K562 (cell line): ENCODE results near the gene B2M. TPM values are rescaled to one million over a fixed set of nuclear protein-coding genes. Genes with fewer than 3 reads are reported as not detected.

Source experiments
- ATAC-seq: fragments of 200-7000 bp; cut with Tn5 transposase; 3 replicates; pipeline ENCODE4 v1.9.1; 2020; ENCODE audit warnings: moderate library complexity
- BruUV-seq: library from RNA; stranded (reverse); fragments of 400-500 nt; replicated peaks from 2 replicates; lab custom pipeline; 2021; lab: Mats Ljungman, UMichigan
- CTCF ChIA-PET: fragments of 300-600 bp; formaldehyde crosslinking; extraction: SDS; loops from one replicate; lab custom pipeline; 2021; ENCODE audit warnings: low intra/inter-chr PET ratio; lab: Yijun Ruan, JAX
- POLR2A ChIA-PET: fragments of 300-600, 350-650 bp; sonication (Branson Sonifier 250); formaldehyde crosslinking; extraction: SDS; loops from one replicate; lab custom pipeline; 2021; ENCODE audit warnings: antibody characterized with exemption, inconsistent platforms; lab: Yijun Ruan, JAX
- DNase-seq, 4 experiments: peaks; one replicate each; pipeline versions ENCODE4 v3.0.0 to v3.0.0-alpha.2; 2011 to 2018; ENCODE audit warnings: low spot score in 3 of 4, mixed read lengths in 3 of 4; ENCODE audit errors: extremely low read depth in 1 of 4
- FAIRE-seq: peaks from 2 replicates; lab custom pipeline; 2011; peaks lifted over from hg19 to GRCh38; lab: Jason Lieb, UNC
- H2AFZ ChIP-seq: 2 replicates; pipeline ENCODE4 v1.6.0; 2011; ENCODE audit warnings: low read depth, low read length, control low read depth, inconsistent platforms
- H3K27ac ChIP-seq: fragments of 200-600 bp; 3 replicates; pipeline ENCODE4 v1.8.0; 2011; ENCODE audit warnings: low read depth, mild to moderate bottlenecking, control low read depth, inconsistent platforms, low read length, moderate library complexity, mixed read lengths; ENCODE audit errors: extremely low read depth
- H3K27me3 ChIP-seq, 2 experiments: fragments of 300-600 bp in 1 of 2; 2 replicates in 1 of 2; 3 replicates in 1 of 2; pipeline versions ENCODE4 v1.6.0 to v1.8.0; 2011; ENCODE audit warnings: inconsistent platforms in 2 of 2, low read length in 2 of 2, mild to moderate bottlenecking in 1 of 2, mixed read lengths in 1 of 2, moderate library complexity in 1 of 2; ENCODE audit not compliant: control insufficient read depth in 2 of 2, insufficient read depth in 2 of 2
- H3K36me3 ChIP-seq: fragments of 300-600 bp; 3 replicates; pipeline ENCODE4 v1.8.0; 2011; ENCODE audit warnings: mild to moderate bottlenecking, low read length, inconsistent platforms; ENCODE audit not compliant: control insufficient read depth, insufficient read depth
- H3K4me1 ChIP-seq, 2 experiments: fragments of 200-600 bp in 1 of 2; replicated peaks in 1 of 2; 2 replicates in 1 of 2; 3 replicates in 1 of 2; pipeline versions ENCODE4 v1.5.1 to v1.8.0; 2011; ENCODE audit warnings: inconsistent platforms in 2 of 2, low read length in 2 of 2, mild to moderate bottlenecking in 1 of 2, mixed read lengths in 1 of 2, moderate library complexity in 1 of 2; ENCODE audit not compliant: control insufficient read depth in 2 of 2, insufficient read depth in 2 of 2
- H3K4me2 ChIP-seq: 2 replicates; pipeline ENCODE4 v1.6.1; 2011; ENCODE audit warnings: low read length, control low read depth, inconsistent platforms, mixed read lengths; ENCODE audit not compliant: insufficient read depth
- H3K4me3 ChIP-seq: fragments of 200-600 bp; sonication (generic), shearing (Covaris generic); 2 replicates; pipeline ENCODE4 v1.5.1; 2016; ENCODE audit warnings: control low read depth, inconsistent platforms
- H3K79me2 ChIP-seq: fragments of 200-600 bp; 3 replicates; pipeline ENCODE4 v1.8.0; 2011; ENCODE audit warnings: low read length, inconsistent platforms; ENCODE audit not compliant: control insufficient read depth, insufficient read depth
- H3K9ac ChIP-seq, 2 experiments: 2 replicates each; pipeline versions ENCODE4 v1.6.0 to v1.6.1; 2011; ENCODE audit warnings: low read depth in 2 of 2, low read length in 2 of 2, control low read depth in 1 of 2, inconsistent platforms in 1 of 2, mild to moderate bottlenecking in 1 of 2, mixed read lengths in 1 of 2; ENCODE audit not compliant: insufficient read depth in 1 of 2
- H3K9me1 ChIP-seq: one replicate; pipeline ENCODE4 v1.6.0; 2011; ENCODE audit warnings: inconsistent platforms, mild to moderate bottlenecking, low read length, moderate library complexity; ENCODE audit not compliant: control insufficient read depth, insufficient read depth
- H3K9me3 ChIP-seq: replicated peaks from 2 replicates; pipeline ENCODE4 v1.5.1; 2011; ENCODE audit warnings: low read depth, low read length, inconsistent platforms; ENCODE audit not compliant: control insufficient read depth, insufficient read depth
- H4K20me1 ChIP-seq: replicated peaks from 2 replicates; pipeline ENCODE4 v1.6.1; 2011; ENCODE audit warnings: low read length, inconsistent platforms, mixed read lengths; ENCODE audit not compliant: control insufficient read depth, insufficient read depth
- GTF2E2 ChIP-seq: fragments of 200-800 bp; sonication (Bioruptor generic); IDR thresholded peaks from 2 replicates; pipeline ENCODE4 v1.6.1; 2016; ENCODE audit warnings: missing genetic modification characterization, missing compliant biosample characterization
- WGBS: fragments of 100-300 bp; shearing (Covaris generic); methylation state at CpG from one replicate; pipeline ENCODE4 v1.1.6; 2016; ENCODE audit warnings: low coverage, mixed read lengths; ENCODE audit not compliant: insufficient coverage; ENCODE audit errors: missing lambda C conversion rate; 5-methylcytosine and 5-hydroxymethylcytosine counted together
- in situ Hi-C: fragments of 300-500 bp; cut with MboI; formaldehyde crosslinking; loops from 4 replicates; pipeline ENCODE4 v1.15.0; 2018; ENCODE audit warnings: inconsistent platforms, mixed read lengths
- intact Hi-C: fragments of 100-400 bp; cut with micrococcal nuclease; formaldehyde crosslinking; loops from 2 replicates; pipeline ENCODE4 v1.14.2; 2022
- polyA plus RNA-seq, 8 experiments: library from polyadenylated mRNA; depleted of rRNA in 4 of 8; stranded (reverse) in 5 of 8; unstranded in 3 of 8; fragments of >200 nt; fragmentation: Nextera tagmentation in 2 of 8; fragmentation: Illumina TruSeq in 1 of 8; extraction: Ambion mirVana in 2 of 8; extraction: Trizol in 1 of 8; gene quantifications; 2 replicates each; pipeline versions ENCODE4 v1.2.1 to v1.2.3, GENCODE V29; 2011 to 2014; ENCODE audit warnings: inconsistent platforms in 1 of 8, missing spikeins in 1 of 8
- total RNA-seq, 7 experiments: library from RNA; depleted of rRNA in 6 of 7; stranded (reverse); fragments of >200 nt in 6 of 7; fragmentation: Illumina TruSeq in 2 of 7; extraction: Trizol in 2 of 7; gene quantifications; 2 replicates each; pipeline versions ENCODE4 v1.2.1 to v1.2.3, GENCODE V29; 2011 to 2021; ENCODE audit warnings: low replicate concordance in 1 of 7
- TF ChIP-seq, protein P1 (sequence below), 2 experiments: fragments of 450-650 bp; formaldehyde crosslinking in 1 of 2; IDR thresholded peaks; 2 replicates each; pipeline versions ENCODE4 v1.4.0 to v1.6.1; 2014 to 2020; ENCODE audit warnings: mild to moderate bottlenecking in 2 of 2, borderline replicate concordance in 1 of 2, low read depth in 1 of 2
- TF ChIP-seq, protein P2 (sequence below): fragments of 450-650 bp; IDR thresholded peaks from 2 replicates; pipeline ENCODE4 v1.6.1; 2018; ENCODE audit not compliant: partially characterized antibody
- TF ChIP-seq, protein P3 (sequence below): fragments of 450-650 bp; formaldehyde crosslinking; IDR thresholded peaks from 2 replicates; pipeline ENCODE4 v1.4.0; 2020; ENCODE audit warnings: mild to moderate bottlenecking, moderate library complexity

B2M gene
- total and polyA plus RNA-seq, 9 of the 15 experiments (the other 6 are each of a cell fraction or from before 2014, with no cell fraction given), result 460 to 3,138 (median 1,032) TPM

DNA sequence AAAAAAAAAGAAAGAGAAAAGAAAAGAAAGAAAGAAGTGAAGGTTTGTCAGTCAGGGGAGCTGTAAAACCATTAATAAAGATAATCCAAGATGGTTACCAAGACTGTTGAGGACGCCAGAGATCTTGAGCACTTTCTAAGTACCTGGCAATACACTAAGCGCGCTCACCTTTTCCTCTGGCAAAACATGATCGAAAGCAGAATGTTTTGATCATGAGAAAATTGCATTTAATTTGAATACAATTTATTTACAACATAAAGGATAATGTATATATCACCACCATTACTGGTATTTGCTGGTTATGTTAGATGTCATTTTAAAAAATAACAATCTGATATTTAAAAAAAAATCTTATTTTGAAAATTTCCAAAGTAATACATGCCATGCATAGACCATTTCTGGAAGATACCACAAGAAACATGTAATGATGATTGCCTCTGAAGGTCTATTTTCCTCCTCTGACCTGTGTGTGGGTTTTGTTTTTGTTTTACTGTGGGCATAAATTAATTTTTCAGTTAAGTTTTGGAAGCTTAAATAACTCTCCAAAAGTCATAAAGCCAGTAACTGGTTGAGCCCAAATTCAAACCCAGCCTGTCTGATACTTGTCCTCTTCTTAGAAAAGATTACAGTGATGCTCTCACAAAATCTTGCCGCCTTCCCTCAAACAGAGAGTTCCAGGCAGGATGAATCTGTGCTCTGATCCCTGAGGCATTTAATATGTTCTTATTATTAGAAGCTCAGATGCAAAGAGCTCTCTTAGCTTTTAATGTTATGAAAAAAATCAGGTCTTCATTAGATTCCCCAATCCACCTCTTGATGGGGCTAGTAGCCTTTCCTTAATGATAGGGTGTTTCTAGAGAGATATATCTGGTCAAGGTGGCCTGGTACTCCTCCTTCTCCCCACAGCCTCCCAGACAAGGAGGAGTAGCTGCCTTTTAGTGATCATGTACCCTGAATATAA is 2.0 kb downstream of the B2M start:
- Histone ChIP-seq H3K36me3 (peaks cover 43% of the 10 kb centered on the region), H3K4me3 (peak overlapping the region; percentile 74), H4K20me1 (0 out of 2 replicates have a peak, but pooled peaks cover 4% of the 10 kb centered on the region), H3K9me3 (no peaks in the 10 kb centered on the region), H3K27ac (peak overlapping the region; percentile 90), H3K79me2 (peaks cover 49% of the 10 kb centered on the region), H3K4me2 (peak overlapping the region; percentile 86), H3K4me1 (peaks cover 5 to 14% of the 10 kb centered on the region in 2 experiments; a peak in 4 of 5 replicates), H3K27me3 (no peaks in the 10 kb centered on the region), H3K9me1 (peaks cover 3% of the 10 kb centered on the region), H2AFZ (peak overlapping the region; percentile 53; the same call in 1 of the 2 replicates), H3K9ac (peak overlapping the region; percentile 78 to 88; a peak in 3 of 4 replicates)
- WGBS, result 14% methylated on average over 5 of the region's 5 CpGs
- DNase-seq (peak; percentile 39 to 64 (median 51)), ATAC-seq (peak; percentile 7; the same call in 1 of the 3 replicates), FAIRE-seq (no peak)
- in situ Hi-C loops, result no loop called here
- intact Hi-C loops, result loop anchor here (1.0 to 10.0 kb wide), 3 partner anchors 25 to 212 kb away; no protein-coding TSS in a partner anchor
- ChIA-PET POLR2A (interaction anchor here (0.6 to 5.4 kb wide), 15 partner anchors 12 to 869 kb away, joined by 3 to 136 read pairs (median 5); partner anchors contain the start of genes SPG11 and TRIM69), CTCF (interaction anchor here (0.6 to 1.5 kb wide), 5 partner anchors 25 to 212 kb away, joined by 3 to 9 read pairs (median 3); no protein-coding TSS in a partner anchor)
- no TSS peak for BruUV-seq
- TF ChIP-seq, protein P1, sequence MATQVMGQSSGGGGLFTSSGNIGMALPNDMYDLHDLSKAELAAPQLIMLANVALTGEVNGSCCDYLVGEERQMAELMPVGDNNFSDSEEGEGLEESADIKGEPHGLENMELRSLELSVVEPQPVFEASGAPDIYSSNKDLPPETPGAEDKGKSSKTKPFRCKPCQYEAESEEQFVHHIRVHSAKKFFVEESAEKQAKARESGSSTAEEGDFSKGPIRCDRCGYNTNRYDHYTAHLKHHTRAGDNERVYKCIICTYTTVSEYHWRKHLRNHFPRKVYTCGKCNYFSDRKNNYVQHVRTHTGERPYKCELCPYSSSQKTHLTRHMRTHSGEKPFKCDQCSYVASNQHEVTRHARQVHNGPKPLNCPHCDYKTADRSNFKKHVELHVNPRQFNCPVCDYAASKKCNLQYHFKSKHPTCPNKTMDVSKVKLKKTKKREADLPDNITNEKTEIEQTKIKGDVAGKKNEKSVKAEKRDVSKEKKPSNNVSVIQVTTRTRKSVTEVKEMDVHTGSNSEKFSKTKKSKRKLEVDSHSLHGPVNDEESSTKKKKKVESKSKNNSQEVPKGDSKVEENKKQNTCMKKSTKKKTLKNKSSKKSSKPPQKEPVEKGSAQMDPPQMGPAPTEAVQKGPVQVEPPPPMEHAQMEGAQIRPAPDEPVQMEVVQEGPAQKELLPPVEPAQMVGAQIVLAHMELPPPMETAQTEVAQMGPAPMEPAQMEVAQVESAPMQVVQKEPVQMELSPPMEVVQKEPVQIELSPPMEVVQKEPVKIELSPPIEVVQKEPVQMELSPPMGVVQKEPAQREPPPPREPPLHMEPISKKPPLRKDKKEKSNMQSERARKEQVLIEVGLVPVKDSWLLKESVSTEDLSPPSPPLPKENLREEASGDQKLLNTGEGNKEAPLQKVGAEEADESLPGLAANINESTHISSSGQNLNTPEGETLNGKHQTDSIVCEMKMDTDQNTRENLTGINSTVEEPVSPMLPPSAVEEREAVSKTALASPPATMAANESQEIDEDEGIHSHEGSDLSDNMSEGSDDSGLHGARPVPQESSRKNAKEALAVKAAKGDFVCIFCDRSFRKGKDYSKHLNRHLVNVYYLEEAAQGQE (IDR thresholded peaks at IDR 0.05; ENCODE audit: borderline replicate concordance), result peak; percentile 65; the same call in 1 of the 2 replicates
- TF ChIP-seq, protein P1 (CRISPR knock-in tag; IDR thresholded peaks at IDR 0.05; ENCODE audit: low read depth), result no peak
- TF ChIP-seq, protein P2, sequence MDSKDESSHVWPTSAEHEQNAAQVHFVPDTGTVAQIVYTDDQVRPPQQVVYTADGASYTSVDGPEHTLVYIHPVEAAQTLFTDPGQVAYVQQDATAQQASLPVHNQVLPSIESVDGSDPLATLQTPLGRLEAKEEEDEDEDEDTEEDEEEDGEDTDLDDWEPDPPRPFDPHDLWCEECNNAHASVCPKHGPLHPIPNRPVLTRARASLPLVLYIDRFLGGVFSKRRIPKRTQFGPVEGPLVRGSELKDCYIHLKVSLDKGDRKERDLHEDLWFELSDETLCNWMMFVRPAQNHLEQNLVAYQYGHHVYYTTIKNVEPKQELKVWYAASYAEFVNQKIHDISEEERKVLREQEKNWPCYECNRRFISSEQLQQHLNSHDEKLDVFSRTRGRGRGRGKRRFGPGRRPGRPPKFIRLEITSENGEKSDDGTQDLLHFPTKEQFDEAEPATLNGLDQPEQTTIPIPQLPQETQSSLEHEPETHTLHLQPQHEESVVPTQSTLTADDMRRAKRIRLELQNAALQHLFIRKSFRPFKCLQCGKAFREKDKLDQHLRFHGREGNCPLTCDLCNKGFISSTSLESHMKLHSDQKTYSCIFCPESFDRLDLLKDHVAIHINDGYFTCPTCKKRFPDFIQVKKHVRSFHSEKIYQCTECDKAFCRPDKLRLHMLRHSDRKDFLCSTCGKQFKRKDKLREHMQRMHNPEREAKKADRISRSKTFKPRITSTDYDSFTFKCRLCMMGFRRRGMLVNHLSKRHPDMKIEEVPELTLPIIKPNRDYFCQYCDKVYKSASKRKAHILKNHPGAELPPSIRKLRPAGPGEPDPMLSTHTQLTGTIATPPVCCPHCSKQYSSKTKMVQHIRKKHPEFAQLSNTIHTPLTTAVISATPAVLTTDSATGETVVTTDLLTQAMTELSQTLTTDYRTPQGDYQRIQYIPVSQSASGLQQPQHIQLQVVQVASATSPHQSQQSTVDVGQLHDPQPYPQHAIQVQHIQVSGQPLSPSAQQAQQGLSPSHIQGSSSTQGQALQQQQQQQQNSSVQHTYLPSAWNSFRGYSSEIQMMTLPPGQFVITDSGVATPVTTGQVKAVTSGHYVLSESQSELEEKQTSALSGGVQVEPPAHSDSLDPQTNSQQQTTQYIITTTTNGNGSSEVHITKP, result peak; percentile 57
- peak; percentile 36; the same call in 1 of the 2 replicates for TF ChIP-seq GTF2E2 (tag)
- TF ChIP-seq, protein P3, sequence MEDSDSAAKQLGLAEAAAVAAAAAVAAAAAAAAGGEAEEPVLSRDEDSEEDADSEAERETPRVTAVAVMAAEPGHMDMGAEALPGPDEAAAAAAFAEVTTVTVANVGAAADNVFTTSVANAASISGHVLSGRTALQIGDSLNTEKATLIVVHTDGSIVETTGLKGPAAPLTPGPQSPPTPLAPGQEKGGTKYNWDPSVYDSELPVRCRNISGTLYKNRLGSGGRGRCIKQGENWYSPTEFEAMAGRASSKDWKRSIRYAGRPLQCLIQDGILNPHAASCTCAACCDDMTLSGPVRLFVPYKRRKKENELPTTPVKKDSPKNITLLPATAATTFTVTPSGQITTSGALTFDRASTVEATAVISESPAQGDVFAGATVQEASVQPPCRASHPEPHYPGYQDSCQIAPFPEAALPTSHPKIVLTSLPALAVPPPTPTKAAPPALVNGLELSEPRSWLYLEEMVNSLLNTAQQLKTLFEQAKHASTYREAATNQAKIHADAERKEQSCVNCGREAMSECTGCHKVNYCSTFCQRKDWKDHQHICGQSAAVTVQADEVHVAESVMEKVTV (CRISPR knock-in tag), result peak; percentile 62
